WTC11 (cell line): Measurements from ENCODE around the gene CIRBP. TPM values are rescaled to one million over a fixed set of nuclear protein-coding genes. Genes with fewer than 3 reads are reported as not detected.

ENCODE experiments used
- ATAC-seq: fragments of 200-7000 bp; cut with Tn5 transposase; 2 replicates; pipeline ENCODE4 v1.10.0; 2021; ENCODE audit warnings: mild to moderate bottlenecking, moderate library complexity
- CTCF ChIA-PET: fragments of 300-600 bp; sonication (Branson Sonifier 250); formaldehyde crosslinking; loops from one replicate; lab custom pipeline; 2021; ENCODE audit warnings: antibody characterized with exemption; lab: Charles Lee
- POLR2A ChIA-PET: fragments of 350-600 bp; sonication (Branson Sonifier 250); formaldehyde crosslinking; loops from one replicate; lab custom pipeline; 2021; ENCODE audit warnings: antibody characterized with exemption; lab: Charles Lee
- DNase-seq: peaks from one replicate; pipeline ENCODE4 v3.0.0; 2021; ENCODE audit warnings: low spot score
- H3K27ac Mint-ChIP-seq: 2 replicates; pipeline ENCODE4 v1.8.0; 2021; ENCODE audit warnings: mixed read lengths
- H3K27me3 Mint-ChIP-seq: 2 replicates; pipeline ENCODE4 v1.8.0; 2021; ENCODE audit warnings: low read depth, mild to moderate bottlenecking, moderate library complexity, mixed read lengths
- H3K36me3 Mint-ChIP-seq: 2 replicates; pipeline ENCODE4 v1.8.0; 2021; ENCODE audit warnings: mixed read lengths
- H3K4me1 Mint-ChIP-seq: 2 replicates; pipeline ENCODE4 v1.8.0; 2022; ENCODE audit warnings: mixed read lengths
- H3K4me3 Mint-ChIP-seq: 2 replicates; pipeline ENCODE4 v1.8.0; 2021; ENCODE audit warnings: mild to moderate bottlenecking, moderate library complexity, mixed read lengths
- H3K9me3 Mint-ChIP-seq: 2 replicates; pipeline ENCODE4 v1.8.0; 2021; ENCODE audit warnings: mixed read lengths
- ATF1 ChIP-seq: sonication (generic); formaldehyde crosslinking; IDR thresholded peaks from 2 replicates; pipeline ENCODE4 v1.8.1; 2023; ENCODE audit warnings: mild to moderate bottlenecking, moderate library complexity, missing genetic modification reagents
- CREM ChIP-seq: sonication (generic); formaldehyde crosslinking; IDR thresholded peaks from 2 replicates; pipeline ENCODE4 v1.8.1; 2022; ENCODE audit warnings: mild to moderate bottlenecking, missing genetic modification reagents, moderate library complexity
- ELF4 ChIP-seq: sonication (generic); formaldehyde crosslinking; IDR thresholded peaks from 2 replicates; pipeline ENCODE4 v1.8.1; 2022; ENCODE audit warnings: low read depth, mild to moderate bottlenecking, moderate library complexity, missing genetic modification reagents
- EMX1 ChIP-seq: fragments of 250-450 bp; sonication (Bioruptor Pico); IDR thresholded peaks from 2 replicates; pipeline ENCODE4 v1.8.0; 2021; ENCODE audit warnings: mild to moderate bottlenecking
- FOXP1 ChIP-seq: sonication (generic); formaldehyde crosslinking; IDR thresholded peaks from 2 replicates; pipeline ENCODE4 v1.8.0; 2022; ENCODE audit warnings: missing genetic modification reagents, mild to moderate bottlenecking, moderate library complexity, borderline replicate concordance
- GABPB1 ChIP-seq: sonication (generic); formaldehyde crosslinking; IDR thresholded peaks from 2 replicates; pipeline ENCODE4 v1.8.1; 2023; ENCODE audit warnings: mild to moderate bottlenecking, missing genetic modification reagents
- GTF2I ChIP-seq: fragments of 250-450 bp; sonication (Bioruptor Pico); conservative IDR thresholded peaks from 2 replicates; pipeline ENCODE4 v1.4.0; 2021; ENCODE audit warnings: mild to moderate bottlenecking
- IRF2 ChIP-seq: sonication (generic); formaldehyde crosslinking; IDR thresholded peaks from 2 replicates; pipeline ENCODE4 v1.8.0; 2022; ENCODE audit warnings: low read depth, missing genetic modification reagents, borderline replicate concordance
- JAZF1 ChIP-seq: fragments of 250-450 bp; sonication (Bioruptor Pico); IDR thresholded peaks from 2 replicates; pipeline ENCODE4 v1.9.0; 2021; ENCODE audit warnings: moderate library complexity, mild to moderate bottlenecking, inconsistent platforms
- NFE2L1 ChIP-seq: sonication (generic); formaldehyde crosslinking; IDR thresholded peaks from 2 replicates; pipeline ENCODE4 v1.8.1; 2023; ENCODE audit warnings: missing genetic modification reagents
- NR1H2 ChIP-seq: sonication (generic); formaldehyde crosslinking; IDR thresholded peaks from 2 replicates; pipeline ENCODE4 v1.9.0; 2021; ENCODE audit warnings: mild to moderate bottlenecking, moderate library complexity, missing genetic modification reagents
- NR2C2 ChIP-seq: sonication (generic); formaldehyde crosslinking; IDR thresholded peaks from 2 replicates; pipeline ENCODE4 v1.8.0; 2022; ENCODE audit warnings: mild to moderate bottlenecking, missing genetic modification reagents
- PRRX2 ChIP-seq: fragments of 250-450 bp; sonication (Bioruptor Pico); IDR thresholded peaks from 2 replicates; pipeline ENCODE4 v1.8.0; 2021; ENCODE audit warnings: mild to moderate bottlenecking
- SMAD4 ChIP-seq: sonication (generic); formaldehyde crosslinking; IDR thresholded peaks from 2 replicates; pipeline ENCODE4 v1.8.0; 2022; ENCODE audit warnings: mild to moderate bottlenecking, missing genetic modification reagents
- TCF7 ChIP-seq: sonication (generic); formaldehyde crosslinking; IDR thresholded peaks from 2 replicates; pipeline ENCODE4 v1.8.0; 2022; ENCODE audit warnings: mild to moderate bottlenecking, low read depth, missing genetic modification reagents, moderate library complexity
- TEAD1 ChIP-seq: sonication (generic); formaldehyde crosslinking; IDR thresholded peaks from 2 replicates; pipeline ENCODE4 v1.8.0; 2022; ENCODE audit warnings: mild to moderate bottlenecking, missing genetic modification reagents
- ZNF232 ChIP-seq: sonication (generic); formaldehyde crosslinking; IDR thresholded peaks from 2 replicates; pipeline ENCODE4 v1.8.0; 2022; ENCODE audit warnings: mild to moderate bottlenecking, missing genetic modification reagents
- ZNF416 ChIP-seq: fragments of 250-450 bp; sonication (Bioruptor Pico); IDR thresholded peaks from 2 replicates; pipeline ENCODE4 v1.9.0; 2021; ENCODE audit warnings: mild to moderate bottlenecking, inconsistent platforms
- total RNA-seq: library from RNA; stranded (reverse); gene quantifications from 3 replicates; pipeline ENCODE4 v1.2.3, GENCODE V29; 2021
- TF ChIP-seq, protein P1 (sequence below): sonication (generic); formaldehyde crosslinking; IDR thresholded peaks from 2 replicates; pipeline ENCODE4 v1.8.1; 2022; ENCODE audit warnings: mild to moderate bottlenecking, missing genetic modification reagents, moderate library complexity, borderline replicate concordance
- TF ChIP-seq, protein P2 (sequence below): fragments of 250-450 bp; sonication (Bioruptor Pico); IDR thresholded peaks from 2 replicates; pipeline ENCODE4 v1.9.0; 2021; ENCODE audit warnings: mild to moderate bottlenecking
- TF ChIP-seq, protein P3 (sequence below): fragments of 250-450 bp; sonication (Bioruptor Pico); IDR thresholded peaks from 2 replicates; pipeline ENCODE4 v1.9.0; 2021; ENCODE audit warnings: mild to moderate bottlenecking, borderline replicate concordance

CIRBP gene
- total RNA-seq, 1 experiment from 2014 or later: 298 TPM

DNA sequence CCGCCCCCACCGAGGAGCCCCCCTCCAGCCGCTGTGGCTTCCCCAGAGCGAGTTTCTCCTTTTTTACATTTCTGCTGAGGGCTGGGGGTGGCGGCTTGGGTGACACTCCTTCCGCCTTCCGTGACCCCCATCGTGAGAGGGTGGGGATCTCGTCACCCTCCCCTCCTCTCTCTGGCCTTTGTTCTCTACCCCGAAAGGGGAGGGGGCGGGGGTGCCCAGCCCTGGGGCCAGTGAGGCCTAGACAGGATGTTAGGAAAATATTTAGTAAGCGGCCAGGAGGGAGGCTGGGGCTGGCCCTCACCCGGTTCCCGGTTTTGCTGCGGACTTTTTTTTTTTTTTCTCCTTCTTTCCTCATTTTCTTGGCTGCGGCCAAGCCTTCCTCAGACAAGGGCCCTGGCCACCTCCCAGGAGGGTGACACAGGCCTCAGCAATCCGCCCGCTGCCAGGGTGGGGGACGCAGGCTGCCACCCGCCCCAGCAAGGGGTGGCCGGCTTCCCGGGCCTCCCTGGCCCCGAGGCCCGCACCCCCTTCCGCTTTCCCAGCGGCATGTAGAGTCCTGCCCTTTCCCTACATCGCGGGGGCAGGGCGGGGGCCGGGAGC is 16.8 kb upstream of the CIRBP start:
- Mint-ChIP-seq H3K36me3 (peaks cover 32% of the 10 kb centered on the region), H3K27me3 (no peaks in the 10 kb centered on the region), H3K9me3 (no peaks in the 10 kb centered on the region), H3K4me1 (peaks cover 6% of the 10 kb centered on the region), H3K4me3 (peak overlapping the region; percentile 81), H3K27ac (no peak overlapping the region)
- POLR2A ChIA-PET: interaction anchor here (0.6 to 1.8 kb wide), 7 partner anchors 8 to 23 kb away, joined by 3 to 7 read pairs (median 5); partner anchors contain the start of genes CIRBP and FAM174C
- DNase-seq (no peak), ATAC-seq (no peak)
- TF ChIP-seq ELF4 (no peak), ATF1 (CRISPR knock-in tag) (no peak), CREM (no peak), FOXP1 (CRISPR knock-in tag) (no peak), PRRX2 (CRISPR knock-in tag) (no peak), GTF2I (no peak)
- TF ChIP-seq, protein P1, sequence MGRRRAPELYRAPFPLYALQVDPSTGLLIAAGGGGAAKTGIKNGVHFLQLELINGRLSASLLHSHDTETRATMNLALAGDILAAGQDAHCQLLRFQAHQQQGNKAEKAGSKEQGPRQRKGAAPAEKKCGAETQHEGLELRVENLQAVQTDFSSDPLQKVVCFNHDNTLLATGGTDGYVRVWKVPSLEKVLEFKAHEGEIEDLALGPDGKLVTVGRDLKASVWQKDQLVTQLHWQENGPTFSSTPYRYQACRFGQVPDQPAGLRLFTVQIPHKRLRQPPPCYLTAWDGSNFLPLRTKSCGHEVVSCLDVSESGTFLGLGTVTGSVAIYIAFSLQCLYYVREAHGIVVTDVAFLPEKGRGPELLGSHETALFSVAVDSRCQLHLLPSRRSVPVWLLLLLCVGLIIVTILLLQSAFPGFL (CRISPR knock-in tag): no peak
- TF ChIP-seq, protein P2, sequence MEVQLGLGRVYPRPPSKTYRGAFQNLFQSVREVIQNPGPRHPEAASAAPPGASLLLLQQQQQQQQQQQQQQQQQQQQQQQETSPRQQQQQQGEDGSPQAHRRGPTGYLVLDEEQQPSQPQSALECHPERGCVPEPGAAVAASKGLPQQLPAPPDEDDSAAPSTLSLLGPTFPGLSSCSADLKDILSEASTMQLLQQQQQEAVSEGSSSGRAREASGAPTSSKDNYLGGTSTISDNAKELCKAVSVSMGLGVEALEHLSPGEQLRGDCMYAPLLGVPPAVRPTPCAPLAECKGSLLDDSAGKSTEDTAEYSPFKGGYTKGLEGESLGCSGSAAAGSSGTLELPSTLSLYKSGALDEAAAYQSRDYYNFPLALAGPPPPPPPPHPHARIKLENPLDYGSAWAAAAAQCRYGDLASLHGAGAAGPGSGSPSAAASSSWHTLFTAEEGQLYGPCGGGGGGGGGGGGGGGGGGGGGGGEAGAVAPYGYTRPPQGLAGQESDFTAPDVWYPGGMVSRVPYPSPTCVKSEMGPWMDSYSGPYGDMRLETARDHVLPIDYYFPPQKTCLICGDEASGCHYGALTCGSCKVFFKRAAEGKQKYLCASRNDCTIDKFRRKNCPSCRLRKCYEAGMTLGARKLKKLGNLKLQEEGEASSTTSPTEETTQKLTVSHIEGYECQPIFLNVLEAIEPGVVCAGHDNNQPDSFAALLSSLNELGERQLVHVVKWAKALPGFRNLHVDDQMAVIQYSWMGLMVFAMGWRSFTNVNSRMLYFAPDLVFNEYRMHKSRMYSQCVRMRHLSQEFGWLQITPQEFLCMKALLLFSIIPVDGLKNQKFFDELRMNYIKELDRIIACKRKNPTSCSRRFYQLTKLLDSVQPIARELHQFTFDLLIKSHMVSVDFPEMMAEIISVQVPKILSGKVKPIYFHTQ: no peak
- CTCF ChIA-PET: interaction anchor here (0.6 to 1.4 kb wide), 5 partner anchors 8 to 139 kb away, joined by 3 to 7 read pairs (median 5); no protein-coding TSS in a partner anchor

DNA sequence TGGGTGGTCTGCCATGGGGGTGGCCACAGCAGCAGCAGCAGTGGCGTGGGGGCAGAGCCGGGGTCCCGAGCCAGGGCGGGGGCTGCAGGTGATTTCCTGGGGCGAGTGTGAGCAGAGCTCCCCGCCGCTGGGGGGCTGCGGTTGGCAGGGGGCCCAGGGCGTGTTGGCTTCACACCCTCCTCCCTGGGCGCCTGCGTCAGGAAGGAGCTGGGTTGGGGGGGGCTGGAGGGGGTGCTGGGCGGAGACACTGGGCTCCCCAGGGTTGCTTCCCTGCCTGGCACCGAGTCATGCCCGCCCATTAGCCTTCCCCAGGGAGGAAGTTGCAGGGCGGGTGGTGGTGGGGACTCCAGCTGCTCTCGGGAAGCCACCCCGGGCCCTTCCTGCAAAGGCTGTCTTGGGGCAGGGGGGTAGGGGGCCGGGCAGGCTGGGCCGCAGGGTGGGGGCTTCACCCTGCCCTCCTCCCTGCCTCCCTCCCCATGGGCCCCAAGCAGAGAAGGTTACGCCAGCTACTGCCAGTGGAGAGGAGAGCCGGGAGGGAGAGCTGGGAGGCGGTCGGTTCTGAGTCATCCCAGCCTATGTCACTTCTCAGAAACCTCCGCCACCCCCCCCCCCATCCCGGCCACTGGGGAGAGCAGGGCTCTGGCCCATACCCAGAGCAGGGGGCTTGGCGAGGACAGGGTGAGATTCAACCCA is 16.2 kb upstream of the CIRBP start:
- Mint-ChIP-seq H3K36me3 (peaks cover 36% of the 10 kb centered on the region), H3K27ac (no peak overlapping the region), H3K4me1 (peaks cover 12% of the 10 kb centered on the region), H3K27me3 (no peaks in the 10 kb centered on the region), H3K4me3 (no peak overlapping the region), H3K9me3 (no peaks in the 10 kb centered on the region)
- ChIA-PET POLR2A (interaction anchor here (0.9 to 1.8 kb wide), 4 partner anchors 9 to 22 kb away, joined by 3 to 7 read pairs (median 5); partner anchors contain the start of genes CIRBP and FAM174C), CTCF (interaction anchor here (0.6 to 1.4 kb wide), 5 partner anchors 9 to 572 kb away, joined by 3 to 7 read pairs (median 5); no protein-coding TSS in a partner anchor)
- DNase-seq (no peak), ATAC-seq (no peak)
- TF ChIP-seq GABPB1 (CRISPR knock-in tag) (peak; percentile 41), TEAD1 (no peak)
- TF ChIP-seq, all 79 proteins: peak for 1

- DNase-seq (no peak), ATAC-seq (no peak)
- Mint-ChIP-seq H3K27ac (no peak overlapping the region; the same call in 1 of the 2 replicates), H3K27me3 (no peaks in the 10 kb centered on the region), H3K9me3 (no peaks in the 10 kb centered on the region), H3K4me1 (peaks cover 17% of the 10 kb centered on the region), H3K36me3 (peaks cover 38% of the 10 kb centered on the region), H3K4me3 (no peak overlapping the region)
- ChIA-PET POLR2A (interaction anchor here (1.1 to 1.8 kb wide), 3 partner anchors 9 to 16 kb away, joined by 3 to 7 read pairs (median 5); partner anchors contain the start of gene CIRBP), CTCF (interaction anchor here (1.1 to 1.4 kb wide), 2 partner anchors 8 to 9 kb away, joined by 5 to 6 read pairs; no protein-coding TSS in a partner anchor)
- no peak for TF ChIP-seq ZNF416 (CRISPR knock-in tag)
- TF ChIP-seq IRF2 (CRISPR knock-in tag): no peak
- TF ChIP-seq ZNF232: no peak
- TF ChIP-seq NFE2L1 (CRISPR knock-in tag): no peak
- TF ChIP-seq SMAD4 (CRISPR knock-in tag): no peak
- TF ChIP-seq, protein P3, sequence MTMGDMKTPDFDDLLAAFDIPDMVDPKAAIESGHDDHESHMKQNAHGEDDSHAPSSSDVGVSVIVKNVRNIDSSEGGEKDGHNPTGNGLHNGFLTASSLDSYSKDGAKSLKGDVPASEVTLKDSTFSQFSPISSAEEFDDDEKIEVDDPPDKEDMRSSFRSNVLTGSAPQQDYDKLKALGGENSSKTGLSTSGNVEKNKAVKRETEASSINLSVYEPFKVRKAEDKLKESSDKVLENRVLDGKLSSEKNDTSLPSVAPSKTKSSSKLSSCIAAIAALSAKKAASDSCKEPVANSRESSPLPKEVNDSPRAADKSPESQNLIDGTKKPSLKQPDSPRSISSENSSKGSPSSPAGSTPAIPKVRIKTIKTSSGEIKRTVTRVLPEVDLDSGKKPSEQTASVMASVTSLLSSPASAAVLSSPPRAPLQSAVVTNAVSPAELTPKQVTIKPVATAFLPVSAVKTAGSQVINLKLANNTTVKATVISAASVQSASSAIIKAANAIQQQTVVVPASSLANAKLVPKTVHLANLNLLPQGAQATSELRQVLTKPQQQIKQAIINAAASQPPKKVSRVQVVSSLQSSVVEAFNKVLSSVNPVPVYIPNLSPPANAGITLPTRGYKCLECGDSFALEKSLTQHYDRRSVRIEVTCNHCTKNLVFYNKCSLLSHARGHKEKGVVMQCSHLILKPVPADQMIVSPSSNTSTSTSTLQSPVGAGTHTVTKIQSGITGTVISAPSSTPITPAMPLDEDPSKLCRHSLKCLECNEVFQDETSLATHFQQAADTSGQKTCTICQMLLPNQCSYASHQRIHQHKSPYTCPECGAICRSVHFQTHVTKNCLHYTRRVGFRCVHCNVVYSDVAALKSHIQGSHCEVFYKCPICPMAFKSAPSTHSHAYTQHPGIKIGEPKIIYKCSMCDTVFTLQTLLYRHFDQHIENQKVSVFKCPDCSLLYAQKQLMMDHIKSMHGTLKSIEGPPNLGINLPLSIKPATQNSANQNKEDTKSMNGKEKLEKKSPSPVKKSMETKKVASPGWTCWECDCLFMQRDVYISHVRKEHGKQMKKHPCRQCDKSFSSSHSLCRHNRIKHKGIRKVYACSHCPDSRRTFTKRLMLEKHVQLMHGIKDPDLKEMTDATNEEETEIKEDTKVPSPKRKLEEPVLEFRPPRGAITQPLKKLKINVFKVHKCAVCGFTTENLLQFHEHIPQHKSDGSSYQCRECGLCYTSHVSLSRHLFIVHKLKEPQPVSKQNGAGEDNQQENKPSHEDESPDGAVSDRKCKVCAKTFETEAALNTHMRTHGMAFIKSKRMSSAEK (CRISPR knock-in tag): no peak
- no peak for TF ChIP-seq NR1H2 (CRISPR knock-in tag)
- no peak for TF ChIP-seq EMX1 (CRISPR knock-in tag)
- TF ChIP-seq NR2C2 (CRISPR knock-in tag): no peak
- TF ChIP-seq JAZF1 (CRISPR knock-in tag): no peak
- TF ChIP-seq TCF7 (CRISPR knock-in tag): no peak
These were observed 15.5 kb upstream of the CIRBP start for GRCh38 chr19:1253514-1254080.
